WERI-Rb-1 (cell line): ENCODE results near the gene IRF6.

ENCODE experiments used
- DNase-seq: peaks from one replicate; pipeline ENCODE4 v3.0.0-alpha.2; 2020
- H3K27ac ChIP-seq: fragments of 250-450 bp; sonication (Bioruptor Pico); 2 replicates; pipeline ENCODE4 v1.5.1; 2020; ENCODE audit warnings: mild to moderate bottlenecking, moderate library complexity
- H3K27me3 ChIP-seq: fragments of 250-450 bp; sonication (Bioruptor Pico); 2 replicates; pipeline ENCODE4 v1.5.1; 2021; ENCODE audit warnings: mild to moderate bottlenecking, low read depth, moderate library complexity; ENCODE audit not compliant: insufficient read depth, severe bottlenecking
- H3K36me3 ChIP-seq: fragments of 250-450 bp; sonication (Bioruptor Pico); 2 replicates; pipeline ENCODE4 v1.5.1; 2020; ENCODE audit warnings: mild to moderate bottlenecking, moderate library complexity
- H3K4me3 ChIP-seq: 2 replicates; pipeline ENCODE4 v1.5.1; 2011; ENCODE audit warnings: low read depth, mild to moderate bottlenecking, control low read depth, low read length
- H3K9me3 ChIP-seq: fragments of 250-450 bp; sonication (Bioruptor Pico); 2 replicates; pipeline ENCODE4 v1.5.1; 2021; ENCODE audit warnings: mild to moderate bottlenecking, moderate library complexity; ENCODE audit not compliant: severe bottlenecking
- CTCF ChIP-seq: IDR thresholded peaks from 2 replicates; pipeline ENCODE4 v1.5.1; 2011; ENCODE audit warnings: low read depth, mild to moderate bottlenecking, control low read depth, inconsistent platforms, low read length

The IRF6 gene

GRCh38 chr1:209769971-209770370 is 36.0 kb downstream of the IRF6 start:
- DNase-seq: no peak
- H3K4me3 ChIP-seq: no peak overlapping the region
- no peaks in the 10 kb centered on the region for H3K9me3 ChIP-seq
- H3K27ac ChIP-seq: no peak overlapping the region
- H3K27me3 ChIP-seq: no peaks in the 10 kb centered on the region
- H3K36me3 ChIP-seq: no peaks in the 10 kb centered on the region
- no peak for TF ChIP-seq CTCF

- H3K27ac ChIP-seq: no peak overlapping the region
- no peaks in the 10 kb centered on the region for H3K27me3 ChIP-seq
- no peak for DNase-seq
- no peaks in the 10 kb centered on the region for H3K9me3 ChIP-seq
- H3K4me3 ChIP-seq: no peak overlapping the region
- TF ChIP-seq CTCF: no peak
- H3K36me3 ChIP-seq: no peaks in the 10 kb centered on the region
Measured at GRCh38 chr1:209769171-209769904, 36.6 kb downstream of the IRF6 start.

DNA sequence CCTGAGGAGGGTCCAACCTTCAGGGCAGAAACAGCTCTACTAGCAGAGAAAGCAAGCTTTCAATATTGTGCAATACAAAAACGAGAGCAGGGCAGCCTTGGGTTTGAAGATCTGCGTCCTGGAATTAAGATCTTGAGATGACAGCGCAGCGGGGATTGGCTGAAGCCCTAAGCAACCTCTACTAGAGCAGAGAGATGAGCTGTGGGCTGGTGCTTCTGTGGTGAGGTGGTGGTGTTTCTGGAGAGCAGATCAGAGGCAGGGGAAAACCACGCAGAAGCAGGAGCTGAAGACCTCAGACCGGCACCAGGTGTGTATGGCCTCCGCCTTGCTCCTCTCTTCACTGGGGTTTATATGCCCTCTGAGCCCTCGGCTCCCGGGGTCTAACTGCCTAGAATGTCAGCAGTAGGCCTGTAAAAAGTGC is 37.6 kb downstream of the IRF6 start:
- no peak for DNase-seq
- H3K27ac ChIP-seq: no peak overlapping the region
- no peaks in the 10 kb centered on the region for H3K36me3 ChIP-seq
- no peaks in the 10 kb centered on the region for H3K9me3 ChIP-seq
- no peak for TF ChIP-seq CTCF
- H3K27me3 ChIP-seq: no peaks in the 10 kb centered on the region
- H3K4me3 ChIP-seq: no peak overlapping the region

- Histone ChIP-seq H3K4me3 (no peak overlapping the region), H3K9me3 (no peaks in the 10 kb centered on the region), H3K27ac (no peak overlapping the region), H3K36me3 (no peaks in the 10 kb centered on the region), H3K27me3 (no peaks in the 10 kb centered on the region)
- TF ChIP-seq CTCF: no peak
- no peak for DNase-seq
Measured at GRCh38 chr1:209767706-209768105, 38.2 kb downstream of the IRF6 start.

DNA sequence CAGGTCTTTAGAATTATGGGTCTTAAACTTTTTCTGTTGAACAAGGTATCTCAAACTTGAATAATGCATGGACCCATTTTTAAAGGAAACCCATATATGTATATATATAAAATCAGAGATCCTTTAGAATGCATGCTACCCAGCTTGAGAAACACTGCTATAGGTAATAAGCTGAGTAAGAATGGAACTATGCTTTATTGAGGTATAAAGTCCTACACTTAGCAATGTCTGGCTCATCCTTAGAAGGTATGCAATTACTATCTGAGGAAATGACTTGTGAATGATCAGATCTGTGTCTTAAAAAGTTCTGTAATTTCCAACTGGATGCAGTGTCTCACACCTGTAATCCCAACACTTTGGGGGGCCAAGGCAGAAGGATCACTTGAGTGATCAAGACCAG is 38.8 kb downstream of the IRF6 start:
- no peak for TF ChIP-seq CTCF
- no peak overlapping the region for H3K4me3 ChIP-seq
- DNase-seq: no peak
- no peak overlapping the region for H3K27ac ChIP-seq
- no peaks in the 10 kb centered on the region for H3K27me3 ChIP-seq
- H3K36me3 ChIP-seq: no peaks in the 10 kb centered on the region
- H3K9me3 ChIP-seq: no peaks in the 10 kb centered on the region

- Histone ChIP-seq H3K4me3 (no peak overlapping the region), H3K36me3 (no peaks in the 10 kb centered on the region), H3K27me3 (no peaks in the 10 kb centered on the region), H3K9me3 (no peaks in the 10 kb centered on the region), H3K27ac (no peak overlapping the region)
- DNase-seq: no peak
- TF ChIP-seq CTCF: no peak
Measured at GRCh38 chr1:209766051-209766450, 39.9 kb downstream of the IRF6 start.
